Measurements from ENCODE around the gene RAB3GAP2. TPM values are rescaled to one million over a fixed set of nuclear protein-coding genes. Genes with fewer than 3 reads are reported as not detected.

The RAB3GAP2 gene
- total and polyA plus RNA-seq, 12 donors: 5.7 to 35.8 (median 27.6) TPM

DNA sequence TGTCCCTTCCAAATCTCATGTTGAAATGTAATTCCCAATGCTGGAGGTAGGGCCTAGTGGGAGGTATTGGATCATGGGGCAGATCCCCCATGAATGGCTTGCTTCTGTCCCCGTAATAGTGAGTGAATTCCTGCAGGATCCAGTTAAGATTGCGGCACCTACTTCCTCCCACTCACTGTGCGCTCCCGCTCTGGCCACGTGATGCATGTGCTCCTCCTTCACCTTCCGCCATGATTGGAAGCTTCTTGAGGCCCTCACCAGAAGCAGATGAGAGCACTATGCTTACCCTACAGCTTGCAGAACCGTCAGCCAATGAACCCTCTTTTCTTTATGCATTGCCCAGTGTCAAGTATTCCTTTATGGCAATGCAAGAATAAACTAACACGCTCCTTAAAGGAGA is 14.9 kb upstream of the RAB3GAP2 start:
- Histone ChIP-seq H3K27me3 (peaks cover 0 to 5% (median 0%) of the 10 kb centered on the region in 7 donors), H3K4me1 (no peaks in the 10 kb centered on the region), H3K4me3 (no peak overlapping the region), H3K27ac (no peak overlapping the region), H3K9me3 (no peaks in the 10 kb centered on the region), H3K36me3 (no peaks in the 10 kb centered on the region)
- ATAC-seq (no peak), DNase-seq (no peak)
- intact Hi-C loops (cut with DNase I): no loop called here
- WGBS, 2 donors: 93 to 96% methylated on average over 8 of the region's 8 CpGs
- TF ChIP-seq, protein P1, sequence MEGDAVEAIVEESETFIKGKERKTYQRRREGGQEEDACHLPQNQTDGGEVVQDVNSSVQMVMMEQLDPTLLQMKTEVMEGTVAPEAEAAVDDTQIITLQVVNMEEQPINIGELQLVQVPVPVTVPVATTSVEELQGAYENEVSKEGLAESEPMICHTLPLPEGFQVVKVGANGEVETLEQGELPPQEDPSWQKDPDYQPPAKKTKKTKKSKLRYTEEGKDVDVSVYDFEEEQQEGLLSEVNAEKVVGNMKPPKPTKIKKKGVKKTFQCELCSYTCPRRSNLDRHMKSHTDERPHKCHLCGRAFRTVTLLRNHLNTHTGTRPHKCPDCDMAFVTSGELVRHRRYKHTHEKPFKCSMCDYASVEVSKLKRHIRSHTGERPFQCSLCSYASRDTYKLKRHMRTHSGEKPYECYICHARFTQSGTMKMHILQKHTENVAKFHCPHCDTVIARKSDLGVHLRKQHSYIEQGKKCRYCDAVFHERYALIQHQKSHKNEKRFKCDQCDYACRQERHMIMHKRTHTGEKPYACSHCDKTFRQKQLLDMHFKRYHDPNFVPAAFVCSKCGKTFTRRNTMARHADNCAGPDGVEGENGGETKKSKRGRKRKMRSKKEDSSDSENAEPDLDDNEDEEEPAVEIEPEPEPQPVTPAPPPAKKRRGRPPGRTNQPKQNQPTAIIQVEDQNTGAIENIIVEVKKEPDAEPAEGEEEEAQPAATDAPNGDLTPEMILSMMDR (IDR thresholded peaks at IDR 0.05): no peak

DNA sequence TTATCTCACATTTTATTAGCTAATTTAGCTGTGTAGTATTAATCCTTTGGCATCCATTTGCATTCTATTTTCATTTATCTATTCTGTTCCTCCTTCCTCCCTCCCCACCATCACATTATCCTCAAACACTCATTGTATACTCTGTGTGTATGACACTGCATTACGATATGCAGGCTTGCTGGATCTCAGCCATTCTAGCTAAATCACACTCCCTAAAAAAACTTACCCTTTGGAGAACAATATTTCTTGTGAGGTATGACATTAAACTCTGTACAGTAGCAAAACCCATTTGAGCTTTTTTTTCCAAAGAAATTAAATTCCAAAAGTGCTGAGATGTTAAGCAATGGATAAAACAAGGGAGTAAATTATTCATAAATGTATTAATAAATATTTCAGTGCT is 11.4 kb upstream of the RAB3GAP2 start:
- Histone ChIP-seq H3K4me1 (no peaks in the 10 kb centered on the region), H3K9me3 (no peaks in the 10 kb centered on the region), H3K36me3 (no peaks in the 10 kb centered on the region), H3K27ac (no peak overlapping the region), H3K4me3 (no peak overlapping the region), H3K27me3 (peaks cover 0 to 16% (median 5%) of the 10 kb centered on the region in 7 donors)
- DNase-seq (no peak), ATAC-seq (no peak)
- TF ChIP-seq, protein P1 (IDR thresholded peaks at IDR 0.05): no peak
- 15 to 35% methylated on average over 1 of the region's 1 CpG for WGBS, 2 donors
- intact Hi-C loops (cut with DNase I): no loop called here

DNA sequence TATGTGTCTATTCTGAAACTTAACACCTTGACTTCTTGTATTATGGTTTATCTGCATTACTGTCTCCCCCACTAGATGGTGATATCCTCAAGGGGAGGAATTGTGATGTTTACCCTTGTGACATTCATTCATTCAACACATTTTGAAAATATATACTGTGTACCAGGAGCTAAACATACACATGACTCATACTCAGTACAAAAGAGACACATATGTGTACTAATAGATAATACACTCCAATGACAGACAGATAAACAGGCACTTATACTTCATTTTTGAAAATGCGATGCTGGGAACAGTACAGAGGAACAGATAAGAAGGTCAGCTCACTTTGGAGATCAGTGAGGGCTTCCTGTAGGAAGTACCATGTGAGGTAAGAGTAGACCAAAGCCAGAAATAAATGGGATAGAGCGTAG is 8.9 kb upstream of the RAB3GAP2 start:
- H3K4me1 ChIP-seq: no peaks in the 10 kb centered on the region
- H3K27ac ChIP-seq: no peak overlapping the region
- DNase-seq (no peak), ATAC-seq (no peak)
- no peaks in the 10 kb centered on the region for H3K36me3 ChIP-seq
- no peak overlapping the region for H3K4me3 ChIP-seq
- TF ChIP-seq, protein P1 (IDR thresholded peaks at IDR 0.05): peak in 7 of 9 donors; percentile 30 to 57 (median 42)
- H3K9me3 ChIP-seq: no peaks in the 10 kb centered on the region
- WGBS, 2 donors: 81 to 83% methylated on average over 2 of the region's 2 CpGs
- peaks cover 0 to 16% (median 5%) of the 10 kb centered on the region in 7 donors for H3K27me3 ChIP-seq
- intact Hi-C loops (cut with DNase I): no loop called here

DNA sequence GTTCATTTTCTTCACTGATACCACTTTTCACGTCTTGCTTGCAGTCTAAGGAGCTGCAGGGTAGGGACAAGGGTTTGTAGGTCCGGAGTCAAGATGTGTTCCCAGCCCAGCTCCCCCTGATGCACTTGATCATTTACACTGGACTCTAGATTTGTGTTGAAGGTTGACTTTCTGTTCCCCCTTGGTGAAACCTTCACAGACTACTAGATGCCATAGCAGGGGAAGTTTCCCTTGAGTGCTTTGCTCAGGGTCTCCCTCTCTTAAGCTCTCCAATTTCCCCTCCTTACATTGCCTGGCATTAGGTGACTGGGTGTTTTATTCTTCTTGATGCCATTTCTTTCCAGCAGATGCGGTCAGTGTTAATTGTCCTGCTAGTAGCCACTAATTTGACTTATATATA is 8.0 kb upstream of the RAB3GAP2 start:
- Histone ChIP-seq H3K27ac (no peak overlapping the region), H3K4me1 (no peaks in the 10 kb centered on the region), H3K27me3 (peaks cover 0 to 16% (median 5%) of the 10 kb centered on the region in 7 donors), H3K36me3 (no peaks in the 10 kb centered on the region), H3K9me3 (no peaks in the 10 kb centered on the region), H3K4me3 (no peak overlapping the region)
- DNase-seq: no peak
- ATAC-seq: no peak
- intact Hi-C loops (cut with DNase I): no loop called here
- TF ChIP-seq, protein P1 (IDR thresholded peaks at IDR 0.05): no peak
- 87 to 89% methylated on average over 3 of the region's 3 CpGs for WGBS, 2 donors
